Measurements from ENCODE around the gene UBA1.

Gene UBA1

GRCh38 chrX:47170861-47171692, 22.6 kb upstream of the UBA1 start:
- no peak for DNase-seq

- DNase-seq: no peak
Measured at GRCh38 chrX:47171996-47172395, 21.6 kb upstream of the UBA1 start.

GRCh38 chrX:47172549-47172948, 21.1 kb upstream of the UBA1 start:
- no peak for DNase-seq

- DNase-seq: no peak
Measured at GRCh38 chrX:47172971-47173792, 20.4 kb upstream of the UBA1 start.

GRCh38 chrX:47174376-47174775, 19.3 kb upstream of the UBA1 start:
- no peak for DNase-seq

GRCh38 chrX:47174846-47175587, 18.6 kb upstream of the UBA1 start:
- DNase-seq: no peak

- no peak for DNase-seq
Measured at GRCh38 chrX:47175588-47175980, 18.0 kb upstream of the UBA1 start.

- no peak for DNase-seq
Measured at GRCh38 chrX:47176101-47176740, 17.4 kb upstream of the UBA1 start.

- no peak for DNase-seq
Measured at GRCh38 chrX:47177079-47177478, 16.6 kb upstream of the UBA1 start.

GRCh38 chrX:47178337-47178736, 15.3 kb upstream of the UBA1 start:
- DNase-seq: no peak

- no peak for DNase-seq
Measured at GRCh38 chrX:47179221-47179927, 14.3 kb upstream of the UBA1 start.

- no peak for DNase-seq
Measured at GRCh38 chrX:47179928-47180255, 13.7 kb upstream of the UBA1 start.

- DNase-seq: no peak
Measured at GRCh38 chrX:47180346-47180745, 13.3 kb upstream of the UBA1 start.

- DNase-seq: no peak
Measured at GRCh38 chrX:47181301-47181700, 12.3 kb upstream of the UBA1 start.

GRCh38 chrX:47182106-47182700, 11.4 kb upstream of the UBA1 start:
- DNase-seq: no peak

GRCh38 chrX:47184486-47184885, 9.1 kb upstream of the UBA1 start:
- DNase-seq: no peak

GRCh38 chrX:47185241-47185640, 8.4 kb upstream of the UBA1 start:
- no peak for DNase-seq

- no peak for DNase-seq
Measured at GRCh38 chrX:47186096-47186740, 7.4 kb upstream of the UBA1 start.

- no peak for DNase-seq
Measured at GRCh38 chrX:47187106-47187677, 6.4 kb upstream of the UBA1 start.

GRCh38 chrX:47189906-47190305, 3.7 kb upstream of the UBA1 start:
- no peak for DNase-seq

Measured in SIG-M5 (cell line).